ENCODE results near the gene EMC8.

- no peak for TF ChIP-seq CTCF (IDR thresholded peaks at IDR 0.05)
- TF ChIP-seq USF2 (IDR thresholded peaks at IDR 0.05; ENCODE audit: borderline replicate concordance, low read depth, low read length) = no peak
- no peak for TF ChIP-seq EP300 (IDR thresholded peaks at IDR 0.05; ENCODE audit: borderline replicate concordance in 1 of 2, low read depth in 1 of 2, low read length in 1 of 2)
- no peak for TF ChIP-seq RAD21 (IDR thresholded peaks at IDR 0.05; ENCODE audit: low read length)
- TF ChIP-seq ZBTB33 (IDR thresholded peaks at IDR 0.05; ENCODE audit: borderline replicate concordance, low read depth) = no peak
- no peak for TF ChIP-seq ELF1 (IDR thresholded peaks at IDR 0.05)
- no peak for TF ChIP-seq RFX5 (IDR thresholded peaks at IDR 0.05; ENCODE audit: low read length)
These were observed 49.6 kb downstream of the EMC8 start for GRCh38 chr16:85749771-85750145.
